Breast epithelium (tissue), 4 donors: ENCODE measurements around the gene ZNF408. TPM values are rescaled to one million over a fixed set of nuclear protein-coding genes. Genes with fewer than 3 reads are reported as not detected.

Experiments
- DNase-seq, 2 donors: peaks; one replicate each; pipeline ENCODE4 v3.0.0-alpha.2; 2019; ENCODE audit warnings: low spot score in 2 of 2
- H3K27ac ChIP-seq, 2 donors: fragments of 200-600 bp; sonication (generic) in 1 of 2; one replicate each; pipeline ENCODE4 v1.5.1; 2016 to 2019; ENCODE audit warnings: mild to moderate bottlenecking in 1 of 2
- H3K27me3 ChIP-seq, 2 donors: fragments of 200-600 bp; sonication (generic) in 1 of 2; one replicate each; pipeline versions ENCODE4 v1.5.1 to v1.6.0; 2017 to 2019; ENCODE audit warnings: control low read depth in 1 of 2, mild to moderate bottlenecking in 1 of 2
- H3K36me3 ChIP-seq: fragments of 200-600 bp; one replicate; pipeline ENCODE4 v1.5.1; 2019
- H3K4me1 ChIP-seq, 2 donors: fragments of 200-600 bp; sonication (generic); one replicate each; pipeline ENCODE4 v1.5.1; 2016 to 2019; ENCODE audit warnings: control low read depth in 1 of 2
- H3K4me3 ChIP-seq, 3 donors: fragments of 200-600 bp; sonication (generic); 1 replicate in 2 of 3; 2 replicates in 1 of 3; pipeline ENCODE4 v1.5.1; 2016 to 2019; ENCODE audit warnings: mild to moderate bottlenecking in 3 of 3, moderate library complexity in 2 of 3
- H3K9me3 ChIP-seq, 2 donors: fragments of 200-600 bp; sonication (generic) in 1 of 2; one replicate each; pipeline ENCODE4 v1.5.1; 2016 to 2019; ENCODE audit warnings: control low read depth in 1 of 2
- POLR2A ChIP-seq: fragments of 450-650 bp; IDR thresholded peaks from one replicate; pipeline ENCODE4 v1.6.1; 2016; ENCODE audit warnings: antibody characterized with exemption, mild to moderate bottlenecking, moderate library complexity
- POLR2AphosphoS5 ChIP-seq, 3 donors: sonication (generic); formaldehyde crosslinking; IDR thresholded peaks; one replicate each; pipeline ENCODE4 v1.6.1; 2017; ENCODE audit warnings: antibody characterized with exemption in 3 of 3
- intact Hi-C: fragments of 100-400 bp; cut with DNase I; formaldehyde crosslinking; loops from one replicate; pipeline ENCODE4 v1.15.1; 2023; ENCODE audit warnings: low total_unique reads
- total RNA-seq, 3 donors: library from RNA; depleted of rRNA; stranded (reverse); fragments of >200 nt; gene quantifications; one replicate each; pipeline ENCODE4 v1.1.0, GENCODE V29; 2016
- TF ChIP-seq, protein P1 (sequence below), 3 donors: fragments of 450-650 bp; IDR thresholded peaks; one replicate each; pipeline ENCODE4 v1.5.1; 2016 to 2017; ENCODE audit warnings: antibody characterized with exemption in 3 of 3, mild to moderate bottlenecking in 3 of 3, moderate library complexity in 3 of 3

Gene ZNF408
- total RNA-seq, 3 donors from 2014 or later = 6.4 to 8.0 (median 7.5) TPM

DNA sequence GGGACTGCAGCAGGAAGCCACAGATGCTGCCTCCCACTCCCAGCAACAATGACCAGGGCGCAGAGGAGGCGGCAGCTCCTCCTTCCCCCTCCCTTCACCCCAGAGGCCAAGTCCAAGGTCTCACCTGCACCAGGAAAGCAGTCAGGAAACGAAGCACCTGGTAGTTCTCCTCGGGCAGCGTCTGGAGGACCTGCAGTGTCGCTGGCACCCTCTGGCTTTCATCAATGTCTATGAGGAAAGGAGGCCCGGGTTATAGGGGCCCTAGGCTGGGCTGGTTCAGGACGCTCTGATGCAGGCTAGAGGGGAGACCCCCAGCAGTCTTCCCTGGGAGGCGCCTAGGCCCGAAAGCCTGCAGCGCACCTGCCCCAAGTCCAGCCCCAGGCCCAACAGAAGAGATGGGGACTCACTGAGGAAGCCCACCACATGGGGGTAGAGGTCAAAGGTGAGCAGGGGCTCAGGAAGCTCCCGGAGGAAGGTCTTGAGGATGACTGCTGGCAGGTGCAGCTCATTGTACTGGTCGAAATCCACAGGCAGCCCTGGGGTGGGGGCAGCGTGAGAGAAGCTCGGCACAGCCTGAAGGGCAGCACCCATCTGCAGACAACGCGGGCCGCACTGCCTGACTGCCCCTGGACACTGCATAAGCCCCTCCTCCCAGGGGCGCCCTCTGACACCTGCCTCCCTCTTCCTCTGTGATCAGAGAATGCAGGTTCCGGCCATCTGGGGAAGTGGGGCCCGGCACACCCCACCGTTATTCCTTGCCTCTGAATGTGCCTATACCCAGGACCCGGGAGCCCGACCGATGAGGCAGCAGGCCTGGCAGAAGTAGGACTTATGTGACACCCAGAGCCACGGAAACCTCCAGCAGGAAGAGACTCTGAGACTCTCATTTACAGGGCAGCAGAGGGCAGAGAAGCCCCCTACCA is 21.3 kb upstream of the ZNF408 start:
- peaks cover 10 to 13% of the 10 kb centered on the region in 2 donors for H3K4me1 ChIP-seq
- intact Hi-C loops = no loop called here

GRCh38 chr11:46680164-46680760 is 20.6 kb upstream of the ZNF408 start:
- intact Hi-C loops = no loop called here
- peaks cover 5 to 7% of the 10 kb centered on the region in 2 donors for H3K4me1 ChIP-seq
- H3K27me3 ChIP-seq = no peaks in the 10 kb centered on the region
- peaks cover 10% of the 10 kb centered on the region for H3K36me3 ChIP-seq
- TF ChIP-seq, protein P1, sequence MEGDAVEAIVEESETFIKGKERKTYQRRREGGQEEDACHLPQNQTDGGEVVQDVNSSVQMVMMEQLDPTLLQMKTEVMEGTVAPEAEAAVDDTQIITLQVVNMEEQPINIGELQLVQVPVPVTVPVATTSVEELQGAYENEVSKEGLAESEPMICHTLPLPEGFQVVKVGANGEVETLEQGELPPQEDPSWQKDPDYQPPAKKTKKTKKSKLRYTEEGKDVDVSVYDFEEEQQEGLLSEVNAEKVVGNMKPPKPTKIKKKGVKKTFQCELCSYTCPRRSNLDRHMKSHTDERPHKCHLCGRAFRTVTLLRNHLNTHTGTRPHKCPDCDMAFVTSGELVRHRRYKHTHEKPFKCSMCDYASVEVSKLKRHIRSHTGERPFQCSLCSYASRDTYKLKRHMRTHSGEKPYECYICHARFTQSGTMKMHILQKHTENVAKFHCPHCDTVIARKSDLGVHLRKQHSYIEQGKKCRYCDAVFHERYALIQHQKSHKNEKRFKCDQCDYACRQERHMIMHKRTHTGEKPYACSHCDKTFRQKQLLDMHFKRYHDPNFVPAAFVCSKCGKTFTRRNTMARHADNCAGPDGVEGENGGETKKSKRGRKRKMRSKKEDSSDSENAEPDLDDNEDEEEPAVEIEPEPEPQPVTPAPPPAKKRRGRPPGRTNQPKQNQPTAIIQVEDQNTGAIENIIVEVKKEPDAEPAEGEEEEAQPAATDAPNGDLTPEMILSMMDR (IDR thresholded peaks at IDR 0.05) = no peak
- TF ChIP-seq POLR2A (no peak), POLR2AphosphoS5 (IDR thresholded peaks at IDR 0.05) (no peak)
- H3K27ac ChIP-seq = no peak overlapping the region
- H3K4me3 ChIP-seq = no peak overlapping the region
- DNase-seq = no peak
- no peaks in the 10 kb centered on the region for H3K9me3 ChIP-seq

More for the DNA sequence above, 21.3 kb upstream of the ZNF408 start:
- no peak overlapping the region for H3K27ac ChIP-seq
- H3K36me3 ChIP-seq = peaks cover 10% of the 10 kb centered on the region
- H3K4me3 ChIP-seq = no peak overlapping the region
- TF ChIP-seq POLR2A (no peak), POLR2AphosphoS5 (IDR thresholded peaks at IDR 0.05) (no peak)
- TF ChIP-seq, protein P1 (IDR thresholded peaks at IDR 0.05) = no peak
- H3K27me3 ChIP-seq = no peaks in the 10 kb centered on the region
- H3K9me3 ChIP-seq = no peaks in the 10 kb centered on the region
- DNase-seq = no peak

GRCh38 chr11:46680815-46681214 is 20.0 kb upstream of the ZNF408 start:
- no peak for DNase-seq
- intact Hi-C loops = no loop called here
- H3K27me3 ChIP-seq = no peaks in the 10 kb centered on the region
- peaks cover 1 to 2% of the 10 kb centered on the region in 2 donors for H3K4me1 ChIP-seq
- no peaks in the 10 kb centered on the region for H3K9me3 ChIP-seq
- peaks cover 10% of the 10 kb centered on the region for H3K36me3 ChIP-seq
- TF ChIP-seq, protein P1 (IDR thresholded peaks at IDR 0.05) = no peak
- TF ChIP-seq POLR2AphosphoS5 (IDR thresholded peaks at IDR 0.05) (no peak), POLR2A (no peak)
- H3K27ac ChIP-seq = peak overlapping the region in 1 of 2 donors; percentile 36
- H3K4me3 ChIP-seq = no peak overlapping the region

DNA sequence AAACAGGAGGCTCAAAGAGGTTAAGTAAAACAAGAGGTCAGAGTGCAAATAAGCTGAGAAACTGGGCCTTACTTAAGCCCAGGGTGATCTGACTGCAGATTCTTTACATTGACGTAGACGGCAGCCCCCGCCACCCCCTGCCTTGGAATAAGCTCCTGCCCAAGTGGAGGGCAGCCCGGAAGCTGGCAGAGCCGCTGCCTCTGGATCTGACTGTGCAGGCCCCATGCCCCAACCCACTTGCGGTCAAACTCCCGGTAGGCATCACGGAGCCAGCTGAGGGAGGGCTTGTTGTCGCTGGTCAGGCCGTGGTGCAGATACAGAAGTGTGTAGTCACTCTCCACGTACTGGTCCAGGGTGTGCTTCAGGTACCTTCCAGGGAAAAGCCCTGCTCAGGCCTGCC is 19.0 kb upstream of the ZNF408 start:
- Histone ChIP-seq H3K27ac (no peak overlapping the region), H3K36me3 (peaks cover 10% of the 10 kb centered on the region), H3K9me3 (no peaks in the 10 kb centered on the region), H3K4me1 (no peaks in the 10 kb centered on the region), H3K27me3 (no peaks in the 10 kb centered on the region), H3K4me3 (no peak overlapping the region)
- DNase-seq = no peak
- intact Hi-C loops = no loop called here
- no peak for TF ChIP-seq POLR2A
- TF ChIP-seq POLR2AphosphoS5 (IDR thresholded peaks at IDR 0.05) = no peak
- TF ChIP-seq, protein P1 (IDR thresholded peaks at IDR 0.05) = no peak
